CD4-positive, alpha-beta T cell treated with Interferon gamma for 1 hour (primary cell): ENCODE results near the gene SWI5.

Experiments
- DNase-seq: peaks from one replicate; pipeline ENCODE4 v3.0.0-alpha.2; 2020

Gene SWI5

GRCh38 chr9:128322404-128323211 is 46.5 kb downstream of the SWI5 start, which contains the start of the genes COQ4 and TRUB2:
COQ4 (plus strand) TSS chr9:128322839; CDS start chr9:128322859, 20 bp downstream.
TRUB2 (minus strand) TSS chr9:128322447; CDS start chr9:128322408, 39 bp downstream.
- peak; percentile 90 for DNase-seq

DNA sequence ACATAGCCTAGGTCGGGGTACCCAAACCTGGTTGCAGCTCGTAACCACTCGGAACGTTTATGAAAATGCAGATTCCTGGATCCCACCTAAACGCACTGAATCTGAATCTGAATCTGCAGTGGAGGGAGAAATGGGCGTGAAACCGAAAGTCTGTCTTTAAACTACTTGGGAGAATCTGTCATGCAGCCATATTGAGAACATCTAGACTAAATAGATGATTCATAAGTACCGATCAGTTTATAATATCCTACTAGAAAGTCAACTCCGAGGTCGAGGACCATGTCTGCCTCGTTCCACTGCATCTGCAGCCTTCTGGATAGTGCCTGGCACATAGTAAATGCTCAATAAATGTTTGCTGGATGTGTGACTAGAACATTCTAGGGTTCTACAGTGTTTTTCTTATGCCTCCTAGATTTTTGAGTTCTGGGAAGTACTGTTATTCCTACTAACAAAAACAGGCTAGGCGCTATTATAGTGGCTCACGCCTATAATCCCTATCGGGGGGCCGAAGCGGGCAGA is 47.2 kb downstream of the SWI5 start:
- no peak for DNase-seq

GRCh38 chr9:128323791-128324190 is 47.7 kb downstream of the SWI5 start:
- DNase-seq, result no peak

GRCh38 chr9:128324401-128324800 is 48.3 kb downstream of the SWI5 start:
- DNase-seq, result no peak

DNA sequence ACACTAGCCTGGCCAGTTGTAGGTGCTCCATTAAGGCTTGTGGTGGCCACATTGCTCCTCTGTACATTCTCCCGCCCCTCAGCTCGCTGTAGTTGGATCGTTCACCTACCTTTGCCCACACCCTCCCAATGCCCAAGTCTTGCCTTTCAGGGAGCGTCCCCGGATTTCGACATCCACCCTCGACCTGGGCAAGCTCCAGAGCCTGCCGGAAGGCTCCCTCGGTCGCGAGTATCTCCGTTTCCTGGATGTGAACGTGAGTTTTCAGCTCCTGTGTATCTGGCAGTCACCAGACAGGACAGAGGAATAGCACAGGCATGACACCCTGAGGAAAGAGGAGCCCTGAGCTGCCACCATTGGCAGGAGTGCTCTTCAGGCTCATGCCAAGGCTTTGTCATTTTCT is 49.6 kb downstream of the SWI5 start:
- no peak for DNase-seq

GRCh38 chr9:128333451-128333869 is 57.4 kb downstream of the SWI5 start:
- no peak for DNase-seq

- no peak for DNase-seq
Measured at GRCh38 chr9:128335161-128335560, 59.1 kb downstream of the SWI5 start.

DNA sequence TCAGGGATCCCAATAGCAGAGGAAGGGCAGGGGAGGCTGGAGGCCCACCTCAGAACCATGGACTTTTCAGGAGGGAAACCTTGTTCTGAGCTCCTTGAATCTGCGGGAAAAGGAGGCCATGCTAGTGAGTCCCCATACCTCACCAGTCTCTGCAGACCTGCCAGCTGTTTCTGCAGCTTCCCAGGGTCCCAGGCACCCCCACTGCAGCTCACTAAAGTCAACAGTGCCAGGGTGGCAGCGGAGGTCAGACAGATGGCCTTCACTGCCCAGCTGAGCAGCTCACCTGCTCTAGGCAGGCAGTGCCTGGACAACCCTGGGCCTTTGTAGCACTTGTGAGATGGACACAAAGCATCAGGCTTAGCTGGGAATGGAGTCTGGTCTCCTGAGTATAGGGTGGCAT is 59.8 kb downstream of the SWI5 start:
- no peak for DNase-seq

DNA sequence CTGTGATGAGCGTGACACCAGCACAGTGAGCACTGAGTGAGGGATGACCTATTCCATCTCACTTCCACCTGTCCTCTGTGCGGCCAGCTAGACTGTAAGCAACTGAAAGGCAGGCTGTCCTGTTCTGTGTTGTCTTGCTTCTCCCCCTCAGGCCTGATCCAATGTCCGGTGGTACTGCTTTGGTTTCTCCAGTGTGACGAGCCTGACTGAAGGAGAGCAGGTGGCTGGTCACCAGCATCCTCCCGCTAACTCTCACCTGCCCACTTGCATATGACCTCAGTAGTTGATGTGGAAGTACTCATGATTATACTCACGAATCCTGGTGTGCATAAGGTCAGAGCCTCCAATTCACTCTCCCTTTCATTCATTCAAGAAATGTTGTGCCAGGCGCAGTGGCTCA is 61.9 kb downstream of the SWI5 start:
- no peak for DNase-seq
